ENCODE measurements around the gene TBL2.
"Not testable (repeated sequence)": the region's sequence is repeated elsewhere in the genome, so short reads cannot be mapped to it uniquely, and the experiment has no call there.

TBL2 gene, protein sequence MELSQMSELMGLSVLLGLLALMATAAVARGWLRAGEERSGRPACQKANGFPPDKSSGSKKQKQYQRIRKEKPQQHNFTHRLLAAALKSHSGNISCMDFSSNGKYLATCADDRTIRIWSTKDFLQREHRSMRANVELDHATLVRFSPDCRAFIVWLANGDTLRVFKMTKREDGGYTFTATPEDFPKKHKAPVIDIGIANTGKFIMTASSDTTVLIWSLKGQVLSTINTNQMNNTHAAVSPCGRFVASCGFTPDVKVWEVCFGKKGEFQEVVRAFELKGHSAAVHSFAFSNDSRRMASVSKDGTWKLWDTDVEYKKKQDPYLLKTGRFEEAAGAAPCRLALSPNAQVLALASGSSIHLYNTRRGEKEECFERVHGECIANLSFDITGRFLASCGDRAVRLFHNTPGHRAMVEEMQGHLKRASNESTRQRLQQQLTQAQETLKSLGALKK

GRCh38 chr7:73578342-73579128 is at the start of gene TBL2:
TBL2 (minus strand) TSS chr7:73578579; CDS start chr7:73578549, 30 bp downstream.
- DNase-seq (ENCODE audit: low spot score) = peak; percentile 99

DNA sequence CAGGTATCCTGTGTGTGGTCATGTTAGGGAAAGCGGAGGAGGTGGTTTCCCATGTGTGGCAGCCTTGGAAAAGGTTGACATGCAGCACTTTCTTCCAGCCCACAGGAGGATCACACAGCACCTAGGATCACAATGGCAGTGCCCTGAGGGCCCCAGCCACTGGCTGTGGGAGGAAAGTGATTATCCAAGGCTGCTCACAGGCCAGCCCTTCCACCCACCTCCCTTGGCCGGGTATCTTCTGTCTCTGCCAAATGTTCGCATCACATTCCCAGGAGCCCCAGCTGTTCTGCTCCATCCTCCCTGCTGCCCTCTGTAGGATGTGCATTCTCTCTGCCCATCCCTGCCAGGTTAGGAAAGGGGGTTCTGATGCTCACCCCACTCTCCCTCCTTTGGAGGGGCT is 48.4 kb upstream of the TBL2 start:
- DNase-seq (ENCODE audit: low spot score) = peak; percentile 52

DNA sequence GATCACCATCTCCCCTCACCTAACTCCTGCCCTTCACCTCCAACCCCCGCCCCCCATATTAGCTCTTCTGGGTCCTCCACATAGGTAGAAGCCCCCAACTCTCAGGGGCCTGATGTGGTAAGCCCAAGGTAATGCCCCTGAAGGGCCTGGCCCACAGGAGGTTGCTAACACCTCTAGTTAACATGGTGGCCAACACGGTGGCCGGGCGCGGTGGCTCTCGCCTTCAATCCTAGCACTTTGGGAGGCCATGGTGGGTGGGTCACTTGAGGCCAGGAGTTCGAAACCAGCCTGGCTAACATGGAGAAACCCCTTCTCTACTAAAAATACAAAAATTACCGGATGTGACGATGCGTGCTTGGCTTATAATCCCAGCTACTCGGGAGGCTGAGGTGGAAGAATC is 46.9 kb upstream of the TBL2 start:
- no peak for DNase-seq (ENCODE audit: low spot score)

DNA sequence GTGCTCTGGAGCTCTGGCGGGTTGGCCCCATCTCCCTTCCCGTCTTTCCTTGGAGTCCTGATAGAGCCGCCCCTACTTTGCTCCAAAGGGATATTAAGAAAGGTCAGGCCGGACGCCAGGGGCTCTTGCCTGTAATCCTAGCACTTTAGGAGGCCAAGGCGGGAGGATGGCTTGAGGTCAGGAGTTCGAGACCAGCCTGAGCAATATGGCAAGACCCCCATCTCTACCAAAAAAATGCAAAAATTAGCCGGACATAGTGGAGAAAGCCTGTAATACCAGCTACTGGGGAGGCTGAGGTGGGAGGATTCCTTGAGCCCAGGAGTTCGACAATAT is 46.3 kb upstream of the TBL2 start:
- DNase-seq (ENCODE audit: low spot score) = no peak

GRCh38 chr7:73623798-73624668 is 45.7 kb upstream of the TBL2 start, which contains the start of gene MLXIPL:
MLXIPL (minus strand) TSS chr7:73624522; CDS start chr7:73624492, 30 bp downstream.
- peak; percentile 94 for DNase-seq (ENCODE audit: low spot score)

DNA sequence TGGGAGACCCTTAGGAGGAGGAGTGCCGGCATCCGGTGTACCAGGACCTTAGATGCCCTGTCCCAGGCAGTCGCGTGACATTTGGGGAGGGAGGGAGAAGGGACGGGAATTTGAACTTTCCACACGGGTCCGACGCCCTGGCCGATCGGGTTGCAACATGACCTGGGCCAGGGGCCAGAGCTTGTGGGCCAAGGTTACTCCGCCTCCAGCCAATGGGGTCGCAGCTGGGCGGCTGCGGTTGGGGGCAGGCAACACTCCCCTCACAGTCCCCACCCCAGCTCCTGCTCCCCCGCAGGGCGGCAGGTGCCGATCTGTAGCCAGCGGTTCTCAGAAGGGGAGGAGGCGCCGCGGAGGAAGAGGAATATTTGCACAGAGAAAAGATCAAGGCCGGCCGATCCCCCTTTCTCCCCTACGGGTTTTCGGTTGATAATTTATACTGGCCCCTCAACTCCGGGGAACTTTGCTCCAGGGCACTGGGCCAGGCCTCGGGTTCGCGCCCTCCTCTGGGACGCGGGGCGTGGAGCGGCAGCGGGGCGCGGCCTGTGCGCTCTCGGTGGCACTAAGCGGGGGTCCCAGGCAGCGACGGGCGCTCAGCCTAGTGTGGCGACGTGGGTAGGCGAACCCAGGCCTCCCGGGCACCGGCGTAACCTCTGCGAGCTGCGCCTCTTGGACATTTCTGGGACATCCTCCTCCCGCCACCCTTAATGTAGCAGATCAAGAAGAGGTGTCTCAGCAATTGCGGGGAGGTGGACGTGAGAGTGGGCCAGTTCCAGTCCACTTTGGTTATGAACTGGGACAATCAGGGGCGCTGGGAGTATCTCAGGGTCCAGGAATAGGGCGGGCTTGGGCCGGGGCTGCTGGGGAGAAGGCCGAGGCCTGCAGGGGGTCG is 44.8 kb upstream of the TBL2 start:
- DNase-seq (ENCODE audit: low spot score) = peak; percentile 65

DNA sequence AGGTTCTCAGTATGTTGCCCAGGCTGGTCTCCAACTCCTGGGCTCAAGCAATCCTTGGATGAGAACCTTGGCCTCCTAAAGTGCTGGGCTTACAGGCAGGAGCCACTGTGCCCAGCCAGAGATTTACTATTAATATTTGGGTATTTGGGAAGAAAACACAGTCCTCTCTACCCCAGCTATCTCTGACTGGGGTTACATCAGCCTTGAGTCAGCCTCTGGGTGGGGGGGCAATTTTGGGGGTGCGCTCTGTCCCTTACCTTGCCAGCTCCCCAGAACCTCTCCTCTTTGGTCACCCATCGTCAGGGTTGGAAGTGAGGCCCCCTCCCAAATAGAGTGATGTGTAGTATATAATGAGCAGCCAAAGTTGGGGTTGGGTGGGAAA is 44.1 kb upstream of the TBL2 start:
- DNase-seq (ENCODE audit: low spot score) = no peak

- no peak for DNase-seq (ENCODE audit: low spot score)
Observed at GRCh38 chr7:73621168-73622063, 43.0 kb upstream of the TBL2 start.

DNA sequence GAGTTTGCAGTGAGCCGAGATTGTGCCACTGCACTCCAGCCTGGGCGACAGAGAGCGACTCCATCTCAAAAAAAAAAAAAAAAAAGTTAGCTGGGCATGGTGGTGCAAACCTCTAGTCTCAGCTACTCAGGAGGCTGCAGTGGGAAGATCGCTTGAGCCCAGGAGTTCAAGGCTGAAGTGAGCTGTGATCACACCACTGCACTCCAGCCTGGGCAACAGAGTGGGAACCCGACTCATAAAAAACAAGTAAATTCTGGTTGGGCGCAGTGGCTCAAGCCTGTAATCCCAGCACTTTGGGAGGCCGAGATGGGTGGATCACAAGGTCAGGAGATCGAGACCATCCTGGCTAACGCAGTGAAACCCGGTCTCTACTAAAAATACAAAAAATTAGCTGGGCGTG is 41.0 kb upstream of the TBL2 start:
- DNase-seq (ENCODE audit: low spot score) = not testable (repeated sequence)

DNA sequence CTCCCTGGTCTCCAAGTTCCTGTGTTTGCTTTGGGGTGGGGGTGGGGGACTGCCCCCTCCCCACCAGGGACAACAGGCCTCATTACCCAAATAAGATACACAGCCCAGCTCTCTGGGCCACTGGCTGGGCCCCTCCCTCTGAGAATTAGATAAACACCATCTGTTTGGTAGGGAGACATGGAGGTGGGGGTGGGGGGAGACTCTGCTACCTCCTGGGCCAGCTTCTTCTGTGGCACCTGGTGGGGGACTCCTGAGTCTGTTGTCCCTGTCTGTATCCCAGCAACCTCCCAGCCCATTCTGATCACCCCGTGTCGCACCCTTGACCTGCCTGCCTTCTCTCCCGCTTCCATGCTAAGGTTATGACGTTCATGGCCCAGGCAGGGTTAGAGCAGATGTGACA is 40.2 kb upstream of the TBL2 start:
- no peak for DNase-seq (ENCODE audit: low spot score)

DNA sequence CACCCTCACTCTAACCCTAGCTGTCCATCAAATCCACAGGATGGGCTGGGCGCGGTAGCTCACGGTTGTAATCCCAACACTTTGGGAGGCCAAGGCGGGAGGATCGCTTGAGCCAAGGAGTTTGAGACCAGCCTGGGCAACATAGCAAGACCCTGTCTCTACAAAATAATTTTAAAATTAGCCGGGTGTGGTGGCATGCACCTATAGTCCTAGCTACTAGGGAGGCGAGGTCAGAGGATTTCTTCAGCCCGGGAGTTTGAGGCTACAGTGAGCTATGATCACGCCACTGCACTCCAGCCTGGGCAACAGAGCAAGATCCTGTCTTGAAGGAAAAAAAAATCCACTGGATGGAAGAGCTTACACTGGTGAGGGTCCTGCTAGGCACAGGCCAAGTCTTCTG is 39.1 kb upstream of the TBL2 start:
- not testable (repeated sequence) for DNase-seq (ENCODE audit: low spot score)

GRCh38 chr7:73615886-73616285 is 37.5 kb upstream of the TBL2 start:
- DNase-seq (ENCODE audit: low spot score) = peak; percentile 45

- not testable (repeated sequence) for DNase-seq (ENCODE audit: low spot score)
Observed at GRCh38 chr7:73614937-73615336, 36.6 kb upstream of the TBL2 start.

GRCh38 chr7:73613954-73614735 is 35.8 kb upstream of the TBL2 start:
- DNase-seq (ENCODE audit: low spot score) = no peak

- DNase-seq (ENCODE audit: low spot score) = no peak
Observed at GRCh38 chr7:73612598-73613269, 34.4 kb upstream of the TBL2 start.

DNA sequence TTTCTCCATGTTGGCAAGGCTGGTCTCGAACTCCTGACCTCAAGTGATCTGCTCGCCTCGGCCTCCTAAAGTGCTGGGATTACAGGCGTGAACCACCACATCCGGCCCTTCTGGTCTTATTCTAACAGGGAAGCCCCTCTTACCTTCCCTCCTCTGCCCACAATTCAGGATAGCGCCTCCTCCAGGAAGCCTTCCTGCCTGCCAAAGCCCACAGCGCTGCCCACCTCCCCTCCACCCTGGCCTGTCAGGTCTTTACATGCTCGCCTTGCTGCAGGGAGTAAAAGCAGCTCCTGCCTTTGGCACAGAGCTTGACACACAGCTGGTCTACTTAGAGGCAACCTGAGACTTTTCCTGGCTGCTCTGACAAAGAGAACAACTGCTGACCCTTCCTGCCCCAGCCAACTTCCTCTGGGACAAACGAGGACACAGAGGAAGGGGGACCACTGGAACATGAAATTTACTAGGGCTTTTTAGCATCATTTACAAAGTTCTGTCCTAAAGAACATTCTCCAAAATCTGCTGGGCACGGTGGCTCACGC is 32.7 kb upstream of the TBL2 start:
- DNase-seq (ENCODE audit: low spot score) = no peak

DNA sequence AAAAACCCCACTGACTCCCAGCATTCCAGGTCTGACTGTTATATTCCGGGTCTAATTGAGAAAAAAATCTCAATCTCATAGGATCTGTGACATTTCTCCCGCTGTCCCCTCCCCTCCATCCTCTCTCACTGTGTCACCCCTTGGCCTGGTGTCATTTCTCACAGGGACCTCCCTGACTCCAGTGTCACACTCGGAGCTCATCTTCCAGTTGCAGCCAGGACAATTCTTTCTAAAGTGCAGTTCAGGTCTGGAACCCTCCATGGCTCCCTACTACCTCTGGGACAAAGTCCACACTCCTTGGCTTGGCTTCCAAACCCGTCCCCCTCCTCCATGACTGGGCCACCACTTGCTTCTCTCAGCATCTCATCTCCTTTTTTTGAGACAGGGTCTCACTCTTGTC is 31.7 kb upstream of the TBL2 start:
- no peak for DNase-seq (ENCODE audit: low spot score)

DNA sequence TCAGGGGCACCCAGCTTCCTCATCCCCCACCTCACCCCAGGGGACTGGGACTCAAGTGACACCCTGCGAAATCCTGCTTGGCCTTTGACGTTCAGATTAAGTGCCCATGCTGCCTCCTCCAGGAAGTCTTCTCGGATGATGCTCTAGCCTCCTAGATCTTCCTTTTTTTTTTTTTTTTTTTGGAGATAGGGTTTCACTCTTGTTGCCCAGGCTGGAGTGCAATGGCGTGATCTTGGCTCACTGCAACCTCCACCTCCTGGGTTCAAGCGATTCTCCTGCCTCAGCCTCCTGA is 29.3 kb upstream of the TBL2 start:
- not testable (repeated sequence) for DNase-seq (ENCODE audit: low spot score)
